ENCODE data around the gene SPATA45.

DNA sequence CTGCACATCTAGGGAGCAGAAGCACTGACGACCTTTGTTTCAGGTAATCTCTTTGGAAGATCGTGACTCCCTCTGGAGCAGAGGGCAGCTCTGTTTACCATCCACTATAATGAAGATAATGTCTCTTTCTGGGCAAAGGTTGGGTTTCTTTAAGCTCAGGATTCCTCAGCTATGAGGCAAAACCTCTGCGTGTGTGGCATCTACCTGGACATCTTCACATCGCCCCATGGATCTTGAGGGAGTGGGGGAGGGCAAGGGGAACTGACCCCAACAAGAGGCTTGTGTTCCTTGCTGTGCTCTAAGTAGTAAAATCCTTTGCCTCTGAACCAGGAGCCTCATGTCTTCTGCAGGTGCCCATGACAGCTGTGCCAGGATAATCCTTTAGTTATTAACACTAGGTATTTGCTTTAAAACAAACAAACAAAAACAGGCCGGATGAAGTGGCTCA lies 19.6 kb downstream of the SPATA45 start:
- TF ChIP-seq, protein P1, sequence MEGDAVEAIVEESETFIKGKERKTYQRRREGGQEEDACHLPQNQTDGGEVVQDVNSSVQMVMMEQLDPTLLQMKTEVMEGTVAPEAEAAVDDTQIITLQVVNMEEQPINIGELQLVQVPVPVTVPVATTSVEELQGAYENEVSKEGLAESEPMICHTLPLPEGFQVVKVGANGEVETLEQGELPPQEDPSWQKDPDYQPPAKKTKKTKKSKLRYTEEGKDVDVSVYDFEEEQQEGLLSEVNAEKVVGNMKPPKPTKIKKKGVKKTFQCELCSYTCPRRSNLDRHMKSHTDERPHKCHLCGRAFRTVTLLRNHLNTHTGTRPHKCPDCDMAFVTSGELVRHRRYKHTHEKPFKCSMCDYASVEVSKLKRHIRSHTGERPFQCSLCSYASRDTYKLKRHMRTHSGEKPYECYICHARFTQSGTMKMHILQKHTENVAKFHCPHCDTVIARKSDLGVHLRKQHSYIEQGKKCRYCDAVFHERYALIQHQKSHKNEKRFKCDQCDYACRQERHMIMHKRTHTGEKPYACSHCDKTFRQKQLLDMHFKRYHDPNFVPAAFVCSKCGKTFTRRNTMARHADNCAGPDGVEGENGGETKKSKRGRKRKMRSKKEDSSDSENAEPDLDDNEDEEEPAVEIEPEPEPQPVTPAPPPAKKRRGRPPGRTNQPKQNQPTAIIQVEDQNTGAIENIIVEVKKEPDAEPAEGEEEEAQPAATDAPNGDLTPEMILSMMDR (IDR thresholded peaks at IDR 0.05 in 4 of 5, conservative IDR thresholded peaks at IDR 0.05 in 1 of 5), result no peak
- no peak for TF ChIP-seq POLR2A (IDR thresholded peaks at IDR 0.05)
